ENCODE measurements around the gene CHPF.
A peak's percentile ranks its signal among the peaks of the same experiment; 100 is the strongest.

CHPF gene

DNA sequence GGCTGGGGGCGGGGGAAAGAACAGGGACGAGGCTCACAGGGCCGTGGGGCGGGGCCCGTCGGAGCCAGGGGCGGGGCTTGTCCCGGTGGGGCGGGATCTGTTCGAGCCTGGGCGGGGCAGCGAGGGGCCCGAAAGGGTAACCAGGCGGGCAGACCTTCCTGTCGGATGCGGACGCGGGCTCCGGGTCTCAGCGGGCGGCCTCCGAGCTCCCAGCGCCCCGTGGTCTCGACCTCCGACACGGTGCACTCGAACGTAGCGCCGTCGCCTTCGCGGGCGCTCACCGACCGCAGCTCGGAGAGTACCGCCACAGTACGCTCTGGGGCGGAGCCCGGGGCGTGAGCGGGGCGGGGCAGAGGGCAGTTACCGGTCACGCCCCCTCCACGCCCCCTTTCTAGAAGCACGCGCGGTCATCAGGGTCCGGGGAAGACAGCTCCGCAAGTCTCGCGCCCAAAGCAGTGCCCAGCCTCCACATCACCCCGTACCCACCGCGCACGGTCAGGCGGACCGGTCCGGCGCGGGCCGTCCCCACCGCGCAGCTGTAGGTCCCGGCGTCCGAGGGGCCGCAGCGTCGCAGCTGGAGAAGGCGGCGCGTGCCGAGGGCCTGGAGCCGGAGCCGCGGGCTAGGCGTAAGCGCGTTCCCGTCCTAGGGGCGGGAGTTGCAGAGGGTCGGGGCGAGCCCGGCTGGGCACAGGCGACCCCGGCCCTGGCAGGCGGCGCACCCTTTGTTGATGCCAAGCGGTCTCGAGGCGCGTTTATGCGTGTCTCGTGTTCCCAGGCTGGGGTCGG is 9.0 kb upstream of the CHPF start:
- Histone ChIP-seq H3K27me3 (ENCODE audit: control insufficient read depth, insufficient read depth, low read length) (peaks cover 4% of the 10 kb centered on the region), H3K36me3 (ENCODE audit: control insufficient read depth, insufficient read depth, low read length) (no peaks in the 10 kb centered on the region), H3K79me2 (no peaks in the 10 kb centered on the region), H3K9ac (no peak overlapping the region), H2AFZ (peak overlapping the region; percentile 80), H3K9me3 (ENCODE audit: control insufficient read depth, low read length) (no peaks in the 10 kb centered on the region), H3K4me3 (ENCODE audit: low read depth, low read length) (peak overlapping the region; percentile 59), H3K4me1 (peaks cover 3% of the 10 kb centered on the region), H3K4me2 (ENCODE audit: low read length) (peak overlapping the region; percentile 74), H3K27ac (no peak overlapping the region)
- TF ChIP-seq, protein P1, sequence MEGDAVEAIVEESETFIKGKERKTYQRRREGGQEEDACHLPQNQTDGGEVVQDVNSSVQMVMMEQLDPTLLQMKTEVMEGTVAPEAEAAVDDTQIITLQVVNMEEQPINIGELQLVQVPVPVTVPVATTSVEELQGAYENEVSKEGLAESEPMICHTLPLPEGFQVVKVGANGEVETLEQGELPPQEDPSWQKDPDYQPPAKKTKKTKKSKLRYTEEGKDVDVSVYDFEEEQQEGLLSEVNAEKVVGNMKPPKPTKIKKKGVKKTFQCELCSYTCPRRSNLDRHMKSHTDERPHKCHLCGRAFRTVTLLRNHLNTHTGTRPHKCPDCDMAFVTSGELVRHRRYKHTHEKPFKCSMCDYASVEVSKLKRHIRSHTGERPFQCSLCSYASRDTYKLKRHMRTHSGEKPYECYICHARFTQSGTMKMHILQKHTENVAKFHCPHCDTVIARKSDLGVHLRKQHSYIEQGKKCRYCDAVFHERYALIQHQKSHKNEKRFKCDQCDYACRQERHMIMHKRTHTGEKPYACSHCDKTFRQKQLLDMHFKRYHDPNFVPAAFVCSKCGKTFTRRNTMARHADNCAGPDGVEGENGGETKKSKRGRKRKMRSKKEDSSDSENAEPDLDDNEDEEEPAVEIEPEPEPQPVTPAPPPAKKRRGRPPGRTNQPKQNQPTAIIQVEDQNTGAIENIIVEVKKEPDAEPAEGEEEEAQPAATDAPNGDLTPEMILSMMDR (IDR thresholded peaks at IDR 0.05): no peak

DNA sequence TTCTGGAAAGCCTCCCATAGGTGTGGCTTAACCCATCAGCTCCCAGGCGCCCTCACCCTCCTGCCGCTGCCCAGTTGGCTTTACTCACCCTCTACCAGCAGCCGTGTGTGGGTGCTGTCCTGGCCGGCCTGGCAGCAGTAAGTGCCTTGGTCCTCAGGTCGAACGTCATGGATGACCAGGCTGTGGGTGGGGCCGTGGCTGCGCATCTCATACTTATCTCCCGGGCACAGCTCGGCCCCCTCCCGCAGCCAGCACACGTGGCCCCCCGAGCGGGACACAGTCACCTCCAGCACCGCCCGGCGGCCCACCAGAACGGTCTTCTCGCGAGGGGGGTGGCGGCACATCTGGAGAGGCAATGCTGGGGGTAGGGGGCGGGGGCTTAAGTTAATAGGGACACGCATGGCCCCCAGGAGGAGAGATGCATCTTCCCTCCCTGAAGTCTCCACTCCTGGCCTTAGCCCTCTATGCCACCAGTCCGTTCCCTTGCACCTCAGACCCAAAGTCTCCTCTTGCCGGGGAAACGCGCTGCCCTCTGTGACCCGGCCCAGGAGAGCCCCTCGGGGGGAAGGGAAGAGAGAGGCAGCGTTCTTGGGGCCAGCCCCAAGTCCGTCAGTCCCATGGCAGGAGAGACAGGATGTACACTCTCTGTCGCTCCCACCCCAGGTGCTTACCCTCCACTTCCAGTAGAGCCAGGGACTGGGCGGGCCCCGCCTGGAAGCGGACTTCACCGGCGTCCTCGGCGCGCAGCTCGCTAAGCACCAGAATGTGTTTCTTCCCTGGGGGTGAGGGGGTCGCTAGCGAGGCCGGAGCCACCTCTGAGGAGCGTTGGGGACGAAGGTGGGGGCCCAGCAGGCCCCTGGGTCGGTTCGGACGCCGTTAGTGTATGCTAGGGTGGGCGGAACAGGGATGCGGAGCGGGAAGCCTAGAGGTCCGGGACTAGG is 8.1 kb upstream of the CHPF start:
- TF ChIP-seq, protein P1 (IDR thresholded peaks at IDR 0.05): no peak
- Histone ChIP-seq H3K79me2 (no peaks in the 10 kb centered on the region), H3K27ac (no peak overlapping the region), H3K4me2 (ENCODE audit: low read length) (peak overlapping the region; percentile 74), H3K4me3 (ENCODE audit: low read depth, low read length) (peak overlapping the region; percentile 59), H3K4me1 (peaks cover 3% of the 10 kb centered on the region), H3K9me3 (ENCODE audit: control insufficient read depth, low read length) (no peaks in the 10 kb centered on the region), H3K27me3 (ENCODE audit: control insufficient read depth, insufficient read depth, low read length) (peaks cover 4% of the 10 kb centered on the region), H3K36me3 (ENCODE audit: control insufficient read depth, insufficient read depth, low read length) (no peaks in the 10 kb centered on the region), H2AFZ (peak overlapping the region; percentile 80), H3K9ac (no peak overlapping the region)

DNA sequence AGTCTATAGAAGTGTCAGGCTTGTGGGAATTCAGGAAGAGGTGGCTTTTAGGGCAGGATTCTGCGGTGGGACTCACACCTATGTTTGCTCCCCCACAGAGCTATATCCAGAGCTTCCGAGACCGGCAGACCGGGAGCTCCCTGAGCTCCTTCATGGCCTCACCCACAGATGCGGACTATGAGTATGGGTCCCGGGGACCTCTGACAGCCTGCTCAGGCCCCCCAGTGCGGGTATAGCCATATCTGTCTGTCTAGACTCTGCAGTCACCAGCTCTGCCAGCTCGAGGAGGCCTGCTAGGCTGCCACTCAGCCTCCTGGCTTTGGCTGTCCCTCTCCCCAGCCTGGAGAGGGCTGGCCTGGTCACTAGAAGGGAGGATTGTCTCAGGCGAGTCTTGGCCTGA is 6.0 kb upstream of the CHPF start:
- Histone ChIP-seq H2AFZ (no peak overlapping the region), H3K27me3 (ENCODE audit: control insufficient read depth, insufficient read depth, low read length) (peaks cover 4% of the 10 kb centered on the region), H3K79me2 (no peaks in the 10 kb centered on the region), H3K36me3 (ENCODE audit: control insufficient read depth, insufficient read depth, low read length) (no peaks in the 10 kb centered on the region), H3K4me1 (peaks cover 12% of the 10 kb centered on the region), H3K4me3 (ENCODE audit: low read depth, low read length) (no peak overlapping the region), H3K4me2 (ENCODE audit: low read length) (no peak overlapping the region), H3K9ac (no peak overlapping the region), H3K9me3 (ENCODE audit: control insufficient read depth, low read length) (no peaks in the 10 kb centered on the region), H3K27ac (no peak overlapping the region)
- TF ChIP-seq, protein P1 (IDR thresholded peaks at IDR 0.05): no peak

DNA sequence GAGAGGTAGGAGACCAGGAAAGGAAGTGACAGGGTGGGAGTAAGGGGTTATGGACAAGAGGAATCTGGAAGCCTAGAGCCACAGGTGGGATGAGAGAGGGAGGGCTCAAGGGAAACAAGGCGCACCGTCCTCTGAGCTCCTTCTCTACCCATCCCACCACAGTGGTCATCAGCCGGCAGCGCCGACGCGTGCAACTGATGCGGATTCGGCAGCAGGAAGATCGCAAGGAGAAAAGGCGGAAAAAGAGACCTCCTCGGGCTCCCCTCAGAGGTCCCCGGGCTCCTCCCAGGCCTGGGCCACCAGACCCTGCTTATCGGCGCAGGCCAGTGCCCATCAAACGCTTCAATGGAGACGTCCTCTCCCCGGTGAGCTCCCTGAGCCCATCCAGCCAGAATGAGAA is 5.4 kb upstream of the CHPF start:
- Histone ChIP-seq H3K79me2 (peaks cover 3% of the 10 kb centered on the region), H3K27ac (no peak overlapping the region), H3K27me3 (ENCODE audit: control insufficient read depth, insufficient read depth, low read length) (peaks cover 4% of the 10 kb centered on the region), H3K4me3 (ENCODE audit: low read depth, low read length) (no peak overlapping the region), H3K9ac (no peak overlapping the region), H3K4me1 (peaks cover 15% of the 10 kb centered on the region), H3K36me3 (ENCODE audit: control insufficient read depth, insufficient read depth, low read length) (no peaks in the 10 kb centered on the region), H2AFZ (no peak overlapping the region), H3K4me2 (ENCODE audit: low read length) (no peak overlapping the region), H3K9me3 (ENCODE audit: control insufficient read depth, low read length) (no peaks in the 10 kb centered on the region)
- TF ChIP-seq, protein P1 (IDR thresholded peaks at IDR 0.05): no peak
